ENCODE results near the gene HYAL3.

DNA sequence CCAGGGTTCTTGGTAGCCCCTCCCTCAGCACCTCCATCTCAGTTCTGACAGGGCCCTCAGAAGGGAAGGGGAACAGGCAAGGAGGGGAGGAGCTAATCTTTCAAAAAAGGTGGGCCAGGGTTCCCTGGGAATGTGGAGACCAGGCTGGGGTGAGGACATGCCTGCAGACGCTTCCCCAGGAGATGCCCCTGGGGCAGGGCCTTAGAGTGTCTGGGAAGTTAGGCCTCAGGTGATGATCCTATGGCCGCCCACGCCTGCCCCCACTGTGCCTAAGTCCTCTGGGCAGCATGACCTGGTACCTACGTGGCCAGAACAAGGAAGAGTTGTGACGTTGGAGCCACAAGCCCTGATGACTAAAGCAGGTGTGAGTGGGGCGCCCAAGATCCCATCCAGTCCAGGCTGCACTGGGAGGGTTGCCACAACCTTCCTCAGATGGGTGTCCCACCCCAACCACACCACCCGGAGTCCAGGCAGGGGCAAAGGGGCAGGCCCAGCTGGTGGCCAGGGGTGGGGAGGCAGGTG is 34.2 kb downstream of the HYAL3 start:
- TF ChIP-seq, protein P1, sequence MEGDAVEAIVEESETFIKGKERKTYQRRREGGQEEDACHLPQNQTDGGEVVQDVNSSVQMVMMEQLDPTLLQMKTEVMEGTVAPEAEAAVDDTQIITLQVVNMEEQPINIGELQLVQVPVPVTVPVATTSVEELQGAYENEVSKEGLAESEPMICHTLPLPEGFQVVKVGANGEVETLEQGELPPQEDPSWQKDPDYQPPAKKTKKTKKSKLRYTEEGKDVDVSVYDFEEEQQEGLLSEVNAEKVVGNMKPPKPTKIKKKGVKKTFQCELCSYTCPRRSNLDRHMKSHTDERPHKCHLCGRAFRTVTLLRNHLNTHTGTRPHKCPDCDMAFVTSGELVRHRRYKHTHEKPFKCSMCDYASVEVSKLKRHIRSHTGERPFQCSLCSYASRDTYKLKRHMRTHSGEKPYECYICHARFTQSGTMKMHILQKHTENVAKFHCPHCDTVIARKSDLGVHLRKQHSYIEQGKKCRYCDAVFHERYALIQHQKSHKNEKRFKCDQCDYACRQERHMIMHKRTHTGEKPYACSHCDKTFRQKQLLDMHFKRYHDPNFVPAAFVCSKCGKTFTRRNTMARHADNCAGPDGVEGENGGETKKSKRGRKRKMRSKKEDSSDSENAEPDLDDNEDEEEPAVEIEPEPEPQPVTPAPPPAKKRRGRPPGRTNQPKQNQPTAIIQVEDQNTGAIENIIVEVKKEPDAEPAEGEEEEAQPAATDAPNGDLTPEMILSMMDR (IDR thresholded peaks at IDR 0.05) = no peak
- peak; percentile 34 to 43 for TF ChIP-seq POLR2A (IDR thresholded peaks at IDR 0.05)
